NCI-H128 (cell line): ENCODE data around the gene ART3.
"Not testable (repeated sequence)": the region's sequence is repeated elsewhere in the genome, so short reads cannot be mapped to it uniquely, and the experiment has no call there.

Experiments
- DNase-seq: peaks from one replicate; lab custom pipeline; 2025; ENCODE audit not compliant: unreplicated experiment; lab: John Stamatoyannopoulos, UW

ART3 gene

GRCh38 chr4:76074468-76074867 lies at the start of gene ART3:
TSS of gene ART3 (plus strand) at chr4:76074709. CDS start at chr4:76075890, 1,181 bp downstream.
- no peak for DNase-seq

GRCh38 chr4:76028350-76028765 lies 46.2 kb upstream of the ART3 start:
- DNase-seq = no peak

- no peak for DNase-seq
Observed at GRCh38 chr4:76029300-76029699, 45.2 kb upstream of the ART3 start.

- DNase-seq = no peak
Observed at GRCh38 chr4:76035141-76035540, 39.4 kb upstream of the ART3 start.

- no peak for DNase-seq
Observed at GRCh38 chr4:76035799-76036380, 38.6 kb upstream of the ART3 start, which contains the start of gene CXCL11. TSS of gene CXCL11 (minus strand) at chr4:76036070. CDS start at chr4:76035987, 83 bp downstream.

GRCh38 chr4:76036855-76037254 lies 37.7 kb upstream of the ART3 start:
- DNase-seq = no peak

GRCh38 chr4:76042241-76042998 lies 32.1 kb upstream of the ART3 start:
- DNase-seq = not testable (repeated sequence)

- not testable (repeated sequence) for DNase-seq
Observed at GRCh38 chr4:76043306-76043705, 31.2 kb upstream of the ART3 start.

GRCh38 chr4:76044686-76045085 lies 29.8 kb upstream of the ART3 start:
- not testable (repeated sequence) for DNase-seq

GRCh38 chr4:76049860-76050416 lies 24.6 kb upstream of the ART3 start:
- DNase-seq = not testable (repeated sequence)

- DNase-seq = not testable (repeated sequence)
Observed at GRCh38 chr4:76050560-76051050, 23.9 kb upstream of the ART3 start.

GRCh38 chr4:76053730-76054129 lies 20.8 kb upstream of the ART3 start:
- no peak for DNase-seq

- DNase-seq = no peak
Observed at GRCh38 chr4:76055016-76055415, 19.5 kb upstream of the ART3 start.

- DNase-seq = no peak
Observed at GRCh38 chr4:76055421-76055820, 19.1 kb upstream of the ART3 start.

GRCh38 chr4:76058302-76058701 lies 16.2 kb upstream of the ART3 start:
- no peak for DNase-seq

GRCh38 chr4:76058888-76059426 lies 15.6 kb upstream of the ART3 start:
- no peak for DNase-seq

GRCh38 chr4:76059750-76060149 lies 14.8 kb upstream of the ART3 start:
- no peak for DNase-seq

GRCh38 chr4:76060506-76060905 lies 14.0 kb upstream of the ART3 start:
- no peak for DNase-seq

GRCh38 chr4:76061421-76061820 lies 13.1 kb upstream of the ART3 start:
- no peak for DNase-seq

- no peak for DNase-seq
Observed at GRCh38 chr4:76061982-76062381, 12.5 kb upstream of the ART3 start.

GRCh38 chr4:76066546-76066945 lies 8.0 kb upstream of the ART3 start:
- DNase-seq = no peak
